Fibroblast of skin of left quadriceps (primary cell): ENCODE results near the gene IRF1.

Experiments
- DNase-seq, 2 experiments: peaks; one replicate each; pipeline ENCODE4 v3.0.0-alpha.2; 2013; ENCODE audit warnings: low read depth in 2 of 2

IRF1 gene

GRCh38 chr5:132500931-132501628, 10.5 kb upstream of the IRF1 start:
- DNase-seq: peak in 1 of 2 experiments; percentile 21

GRCh38 chr5:132500244-132500930, 9.8 kb upstream of the IRF1 start:
- DNase-seq: no peak

- DNase-seq: no peak
Observed at GRCh38 chr5:132499440-132500243, 9.1 kb upstream of the IRF1 start.

- no peak for DNase-seq
Observed at GRCh38 chr5:132498686-132499271, 8.2 kb upstream of the IRF1 start.

- no peak for DNase-seq
Observed at GRCh38 chr5:132498152-132498551, 7.6 kb upstream of the IRF1 start.

- DNase-seq: peak; percentile 44 to 47
Observed at GRCh38 chr5:132497488-132497997, 7.0 kb upstream of the IRF1 start.

- DNase-seq: peak in 1 of 2 experiments; percentile 20
Observed at GRCh38 chr5:132496631-132497487, 6.3 kb upstream of the IRF1 start.

GRCh38 chr5:132496191-132496630, 5.6 kb upstream of the IRF1 start:
- peak in 1 of 2 experiments; percentile 32 for DNase-seq

- DNase-seq: peak; percentile 61
Observed at GRCh38 chr5:132495667-132496190, 5.2 kb upstream of the IRF1 start.

- no peak for DNase-seq
Observed at GRCh38 chr5:132493821-132494220, 3.2 kb upstream of the IRF1 start.

GRCh38 chr5:132493241-132493640, 2.7 kb upstream of the IRF1 start:
- DNase-seq: no peak

- DNase-seq: no peak
Observed at GRCh38 chr5:132492386-132493125, 2.0 kb upstream of the IRF1 start.

GRCh38 chr5:132491368-132492364, 1.1 kb upstream of the IRF1 start:
- no peak for DNase-seq

GRCh38 chr5:132489871-132490483, 596 bp downstream of the IRF1 start:
- no peak for DNase-seq

- DNase-seq: no peak
Observed at GRCh38 chr5:132489051-132489770, 1.4 kb downstream of the IRF1 start.

GRCh38 chr5:132488590-132488989, 2.0 kb downstream of the IRF1 start:
- no peak for DNase-seq

GRCh38 chr5:132487841-132488555, 2.6 kb downstream of the IRF1 start:
- no peak for DNase-seq
